Sigmoid colon (tissue), 7 donors: ENCODE results near the gene TMPRSS13. TPM values are rescaled to one million over a fixed set of nuclear protein-coding genes. Genes with fewer than 3 reads are reported as not detected.

ENCODE experiments used
- DNase-seq: peaks from one replicate; pipeline ENCODE4 v3.0.0-alpha.2; 2019
- H3K27ac ChIP-seq, 4 donors: fragments of 200-600 bp; sonication (generic); one replicate each; pipeline ENCODE4 v1.5.1; 2016 to 2019; ENCODE audit warnings: mild to moderate bottlenecking in 1 of 4
- H3K27me3 ChIP-seq, 3 donors: fragments of 200-600 bp; sonication (generic); one replicate each; pipeline ENCODE4 v1.5.1; 2019; ENCODE audit warnings: mild to moderate bottlenecking in 1 of 3
- H3K36me3 ChIP-seq, 4 donors: fragments of 200-600 bp; sonication (generic); one replicate each; pipeline ENCODE4 v1.5.1; 2016 to 2019
- H3K4me1 ChIP-seq, 4 donors: fragments of 200-600 bp; sonication (generic); one replicate each; pipeline ENCODE4 v1.5.1; 2017 to 2019
- H3K4me3 ChIP-seq, 4 donors: fragments of 200-600 bp; sonication (generic); one replicate each; pipeline ENCODE4 v1.5.1; 2017 to 2019; ENCODE audit warnings: mild to moderate bottlenecking in 2 of 4, moderate library complexity in 1 of 4
- H3K9me3 ChIP-seq, 4 donors: fragments of 200-600 bp in 3 of 4; sonication (generic) in 3 of 4; one replicate each; pipeline versions ENCODE4 v1.5.1 to v1.6.1; 2013 to 2019
- EP300 ChIP-seq, 4 donors: sonication (generic); formaldehyde crosslinking; IDR thresholded peaks; one replicate each; pipeline ENCODE4 v1.6.1; 2017; ENCODE audit warnings: antibody characterized with exemption in 4 of 4
- POLR2A ChIP-seq, 2 donors: fragments of 450-650 bp; IDR thresholded peaks; one replicate each; pipeline ENCODE4 v1.6.1; 2016; ENCODE audit warnings: antibody characterized with exemption in 2 of 2, mild to moderate bottlenecking in 2 of 2, moderate library complexity in 2 of 2
- POLR2AphosphoS5 ChIP-seq, 4 donors: sonication (generic); formaldehyde crosslinking; IDR thresholded peaks; one replicate each; pipeline ENCODE4 v1.6.1; 2017; ENCODE audit warnings: antibody characterized with exemption in 4 of 4
- WGBS, 2 donors: extraction: QIAGEN DNeasy Blood & Tissue Kit; methylation state at CpG; one replicate each; pipeline ENCODE4 v1.1.7; 2013; 5-methylcytosine and 5-hydroxymethylcytosine counted together
- intact Hi-C: fragments of 100-400 bp; cut with DNase I; formaldehyde crosslinking; loops from one replicate; pipeline ENCODE4 v1.15.1; 2023
- polyA plus RNA-seq, 3 donors: library from polyadenylated mRNA; stranded (reverse); fragments of 200-250 nt; gene quantifications; one replicate each; pipeline ENCODE4 v1.2.3, GENCODE V29; 2013
- total RNA-seq, 4 donors: library from RNA; depleted of rRNA; stranded (reverse); fragments of >200 nt; gene quantifications; one replicate each; pipeline ENCODE4 v1.1.0, GENCODE V29; 2016
- TF ChIP-seq, protein P1 (sequence below), 4 experiments: fragments of 450-650 bp in 3 of 4; fragments of 200-600 bp in 1 of 4; IDR thresholded peaks; one replicate each; pipeline ENCODE4 v1.5.1; 2016 to 2019; ENCODE audit warnings: antibody characterized with exemption in 4 of 4, mild to moderate bottlenecking in 3 of 4, moderate library complexity in 2 of 4
- donor health status: healthy with polysubstance abuse.
- donor health status: Bipolar disorder and iron deficiency.
- donor health status: healthy.

TMPRSS13 gene
- total and polyA plus RNA-seq, 7 donors: 1.4 to 1.6 TPM; not detected in 5

DNA sequence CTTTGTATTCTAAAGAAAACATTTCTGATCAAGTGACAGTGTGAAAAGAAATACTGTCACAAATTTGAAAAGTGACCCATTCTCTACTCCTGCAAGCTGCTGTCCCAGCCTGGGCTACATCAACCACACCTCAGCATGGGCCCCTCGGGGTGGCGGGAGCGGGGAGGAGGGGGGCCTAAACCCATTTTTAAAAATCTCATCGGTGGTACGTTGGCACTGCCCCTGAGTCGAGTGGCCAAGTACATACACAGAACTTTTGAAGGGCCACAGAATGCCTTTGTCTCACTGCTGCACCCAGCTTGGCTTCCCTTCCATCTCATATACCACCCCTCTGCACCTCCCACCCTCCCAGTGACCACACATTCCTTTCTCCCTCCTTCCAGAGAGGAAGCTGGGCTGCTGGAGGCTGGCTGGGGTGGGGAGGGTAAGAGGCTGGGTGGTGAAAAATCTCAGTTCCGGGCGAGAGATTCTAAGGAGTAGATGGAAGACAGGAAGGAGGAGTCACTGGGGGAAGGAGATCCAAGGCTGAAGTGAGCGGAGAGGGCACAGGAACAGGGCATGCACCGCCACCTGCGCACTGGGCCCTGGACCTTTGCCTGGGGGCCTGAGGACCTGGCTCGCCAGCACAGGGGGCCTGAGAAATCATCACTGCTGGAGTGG lies 73.9 kb downstream of the TMPRSS13 start:
- WGBS, 2 donors: 89 to 92% methylated on average over 12 of the region's 12 CpGs
- DNase-seq: peak; percentile 40
- peaks cover 0 to 2% (median 0%) of the 10 kb centered on the region in 4 donors for H3K9me3 ChIP-seq
- peak overlapping the region in 2 of 4 donors; percentile 28 to 59 for H3K27ac ChIP-seq
- H3K4me1 ChIP-seq: peaks cover 0 to 63% (median 52%) of the 10 kb centered on the region in 4 donors
- intact Hi-C loops: no loop called here
- no peak overlapping the region for H3K4me3 ChIP-seq
- TF ChIP-seq POLR2AphosphoS5 (IDR thresholded peaks at IDR 0.05) (no peak), POLR2A (IDR thresholded peaks at IDR 0.05) (no peak), EP300 (IDR thresholded peaks at IDR 0.05) (no peak)
- TF ChIP-seq, protein P1, sequence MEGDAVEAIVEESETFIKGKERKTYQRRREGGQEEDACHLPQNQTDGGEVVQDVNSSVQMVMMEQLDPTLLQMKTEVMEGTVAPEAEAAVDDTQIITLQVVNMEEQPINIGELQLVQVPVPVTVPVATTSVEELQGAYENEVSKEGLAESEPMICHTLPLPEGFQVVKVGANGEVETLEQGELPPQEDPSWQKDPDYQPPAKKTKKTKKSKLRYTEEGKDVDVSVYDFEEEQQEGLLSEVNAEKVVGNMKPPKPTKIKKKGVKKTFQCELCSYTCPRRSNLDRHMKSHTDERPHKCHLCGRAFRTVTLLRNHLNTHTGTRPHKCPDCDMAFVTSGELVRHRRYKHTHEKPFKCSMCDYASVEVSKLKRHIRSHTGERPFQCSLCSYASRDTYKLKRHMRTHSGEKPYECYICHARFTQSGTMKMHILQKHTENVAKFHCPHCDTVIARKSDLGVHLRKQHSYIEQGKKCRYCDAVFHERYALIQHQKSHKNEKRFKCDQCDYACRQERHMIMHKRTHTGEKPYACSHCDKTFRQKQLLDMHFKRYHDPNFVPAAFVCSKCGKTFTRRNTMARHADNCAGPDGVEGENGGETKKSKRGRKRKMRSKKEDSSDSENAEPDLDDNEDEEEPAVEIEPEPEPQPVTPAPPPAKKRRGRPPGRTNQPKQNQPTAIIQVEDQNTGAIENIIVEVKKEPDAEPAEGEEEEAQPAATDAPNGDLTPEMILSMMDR (IDR thresholded peaks at IDR 0.05): no peak
- no peaks in the 10 kb centered on the region for H3K27me3 ChIP-seq
- H3K36me3 ChIP-seq: no peaks in the 10 kb centered on the region

DNA sequence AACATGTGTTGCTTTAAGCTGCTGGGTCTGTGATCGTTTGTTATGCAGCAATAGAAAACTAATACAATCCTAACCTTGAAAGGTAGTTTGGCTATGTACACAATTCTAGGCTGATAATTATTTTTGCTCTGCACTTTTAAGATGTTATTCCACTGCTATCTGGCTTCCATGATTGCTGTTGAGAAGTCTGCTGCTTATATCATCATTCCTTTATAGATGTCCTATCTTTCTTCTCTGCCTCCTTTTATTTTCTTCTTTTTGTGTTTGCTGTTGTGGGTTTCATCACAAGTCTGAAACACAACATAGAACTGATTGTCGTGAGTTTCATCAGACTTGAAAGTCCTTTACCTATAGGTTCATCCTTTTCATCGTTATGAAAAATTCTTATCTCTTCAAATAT lies 76.9 kb downstream of the TMPRSS13 start:
- Histone ChIP-seq H3K4me1 (peaks cover 0 to 41% (median 28%) of the 10 kb centered on the region in 4 donors), H3K36me3 (no peaks in the 10 kb centered on the region), H3K27ac (peak overlapping the region in 3 of 4 donors; percentile 23 to 78 (median 76)), H3K27me3 (no peaks in the 10 kb centered on the region), H3K9me3 (peaks cover 0 to 2% (median 0%) of the 10 kb centered on the region in 4 donors), H3K4me3 (no peak overlapping the region)
- TF ChIP-seq POLR2AphosphoS5 (IDR thresholded peaks at IDR 0.05): no peak
- DNase-seq: no peak
- intact Hi-C loops: loop anchor here (5.0 kb wide), 1 partner anchor 35 kb away; no protein-coding TSS in a partner anchor
- 67 to 72% methylated on average over 3 of the region's 3 CpGs for WGBS, 2 donors

DNA sequence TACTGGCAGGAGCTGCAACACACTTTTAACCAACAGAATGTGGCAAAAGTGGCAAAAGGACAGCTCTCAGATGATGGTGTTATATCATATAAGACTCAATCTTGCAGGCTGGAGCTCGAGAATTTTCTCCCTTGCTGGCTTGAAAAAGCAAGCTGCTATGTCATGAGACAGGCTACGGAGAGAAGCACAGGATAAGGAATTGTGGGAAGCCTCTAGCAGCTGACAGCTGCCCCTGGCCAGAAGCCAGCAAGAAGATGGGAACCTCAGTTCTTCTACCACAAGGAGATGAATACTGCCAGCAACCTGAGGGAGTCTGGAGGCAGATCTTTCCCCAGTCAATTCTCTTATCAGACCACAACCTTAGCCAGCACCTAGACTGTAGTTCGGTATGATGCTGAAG lies 77.3 kb downstream of the TMPRSS13 start:
- Histone ChIP-seq H3K27ac (peak overlapping the region in 3 of 4 donors; percentile 23 to 78 (median 76)), H3K36me3 (no peaks in the 10 kb centered on the region), H3K9me3 (peaks cover 0 to 2% (median 0%) of the 10 kb centered on the region in 4 donors), H3K4me3 (no peak overlapping the region), H3K27me3 (no peaks in the 10 kb centered on the region), H3K4me1 (peaks cover 0 to 37% (median 25%) of the 10 kb centered on the region in 4 donors)
- 66 to 82% methylated on average over 3 of the region's 3 CpGs for WGBS, 2 donors
- TF ChIP-seq POLR2AphosphoS5 (IDR thresholded peaks at IDR 0.05): peak in 3 of 4 donors; percentile 33 to 66 (median 33)
- TF ChIP-seq, protein P1 (IDR thresholded peaks at IDR 0.05): no peak
- peak in 1 of 4 donors; percentile 34 for TF ChIP-seq EP300 (IDR thresholded peaks at IDR 0.05)
- no peak for TF ChIP-seq POLR2A (IDR thresholded peaks at IDR 0.05)
- peak; percentile 82 for DNase-seq
- intact Hi-C loops: loop anchor here (5.0 kb wide), 1 partner anchor 35 kb away; no protein-coding TSS in a partner anchor

DNA sequence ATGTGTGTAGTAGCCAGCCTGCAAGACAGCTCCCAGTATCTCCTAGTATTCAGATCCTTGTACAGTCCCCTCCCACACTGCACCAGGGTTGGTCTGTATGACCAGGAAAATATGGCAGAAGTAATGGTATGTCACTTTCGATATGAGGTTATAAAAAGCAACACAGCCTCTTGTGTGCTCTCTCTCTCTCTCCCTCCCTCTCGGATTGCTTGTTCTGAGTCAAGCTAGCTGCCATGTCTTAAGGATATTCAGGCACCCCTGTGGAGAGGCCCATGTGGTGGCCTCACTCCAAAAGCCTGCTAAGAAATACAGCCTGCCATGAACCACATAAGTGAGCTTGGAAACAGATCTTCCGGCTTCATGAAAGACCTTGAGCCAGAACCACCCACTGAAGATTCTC lies 78.1 kb downstream of the TMPRSS13 start:
- no peak for TF ChIP-seq EP300 (IDR thresholded peaks at IDR 0.05)
- peak in 2 of 4 donors; percentile 51 to 58 for TF ChIP-seq POLR2AphosphoS5 (IDR thresholded peaks at IDR 0.05)
- 40 to 61% methylated on average over 3 of the region's 3 CpGs for WGBS, 2 donors
- H3K27me3 ChIP-seq: no peaks in the 10 kb centered on the region
- peaks cover 0 to 33% (median 19%) of the 10 kb centered on the region in 4 donors for H3K4me1 ChIP-seq
- peaks cover 0 to 2% (median 0%) of the 10 kb centered on the region in 4 donors for H3K9me3 ChIP-seq
- no peaks in the 10 kb centered on the region for H3K36me3 ChIP-seq
- H3K27ac ChIP-seq: peak overlapping the region in 3 of 4 donors; percentile 23 to 78 (median 76)
- intact Hi-C loops: loop anchor here (5.0 kb wide), 1 partner anchor 36 kb away; no protein-coding TSS in a partner anchor
- no peak overlapping the region for H3K4me3 ChIP-seq
- DNase-seq: peak; percentile 79

Other genes with a start within 250 kb of the TMPRSS13 start
- 1 to 10 TPM; 1.1 to 7.5 (median 2.2) TPM for gene DSCAML1, start 132.2 kb downstream of the TMPRSS13 start, total RNA-seq
- gene DSCAML1, start 132.2 kb downstream of the TMPRSS13 start, polyA plus RNA-seq: 1 to 10 TPM in 1 of 3 donors, under 1 TPM in 2; under 0.01 to 1.2 (median 0.23) TPM
- gene FXYD2, start 104.7 kb downstream of the TMPRSS13 start, total RNA-seq: 1 to 10 TPM; 3.2 to 6.6 (median 4.4) TPM
- 1 to 10 TPM in 2 of 3 donors, not detected in 1; 3.6 to 4.2 TPM for gene FXYD2, start 104.7 kb downstream of the TMPRSS13 start, polyA plus RNA-seq
- gene FXYD6, start 52.7 kb downstream of the TMPRSS13 start, total RNA-seq: 100 to 1,000 TPM; 243 to 305 (median 271) TPM
- 10 to 100 TPM; 12.3 to 46.4 (median 31.2) TPM for gene FXYD6, start 52.7 kb downstream of the TMPRSS13 start, polyA plus RNA-seq
- 10 to 100 TPM; 13.0 to 29.6 (median 15.3) TPM for gene IL10RA, start 57.0 kb upstream of the TMPRSS13 start, total RNA-seq
- 10 to 100 TPM in 1 of 3 donors, 1 to 10 TPM in 2; 4.2 to 27.1 (median 6.7) TPM for gene IL10RA, start 57.0 kb upstream of the TMPRSS13 start, polyA plus RNA-seq
- 1 to 10 TPM in 1 of 4 donors, not detected in 3; 1.4 TPM for gene TMPRSS4, start 147.7 kb upstream of the TMPRSS13 start, total RNA-seq
- gene TMPRSS4, start 147.7 kb upstream of the TMPRSS13 start, polyA plus RNA-seq: 100 to 1,000 TPM in 2 of 3 donors, 10 to 100 TPM in 1; 68.5 to 134 (median 101) TPM
- gene SMIM35, start 157.6 kb upstream of the TMPRSS13 start, total RNA-seq: not detected
- under 1 TPM in 1 of 3 donors, not detected in 2; 0.28 TPM for gene SMIM35, start 157.6 kb upstream of the TMPRSS13 start, polyA plus RNA-seq
- gene SCN4B, start 223.4 kb upstream of the TMPRSS13 start, total RNA-seq: 1 to 10 TPM; 1.3 to 2.2 (median 1.5) TPM
- gene SCN4B, start 223.4 kb upstream of the TMPRSS13 start, polyA plus RNA-seq: 1 to 10 TPM in 2 of 3 donors, under 1 TPM in 1; 0.92 to 1.3 (median 1.2) TPM
- gene SCN2B, start 247.2 kb upstream of the TMPRSS13 start, total RNA-seq: 1 to 10 TPM in 3 of 4 donors, under 1 TPM in 1; 0.95 to 1.7 (median 1.2) TPM
- under 1 TPM; 0.23 to 0.74 (median 0.60) TPM for gene SCN2B, start 247.2 kb upstream of the TMPRSS13 start, polyA plus RNA-seq